Astrocyte of the spinal cord (primary cell): Measurements from ENCODE around the gene STPG3.
A peak's percentile ranks its signal among the peaks of the same experiment; 100 is the strongest.

Experiments used
- DNase-seq: peaks from one replicate; pipeline ENCODE4 v3.0.0; 2011; ENCODE audit warnings: low read depth, low spot score
- H3K4me3 ChIP-seq: 2 replicates; pipeline ENCODE4 v1.5.1; 2011; ENCODE audit warnings: low read depth, mild to moderate bottlenecking, low read length, moderate library complexity
- CTCF ChIP-seq: IDR thresholded peaks from 2 replicates; pipeline ENCODE4 v1.5.1; 2012; ENCODE audit warnings: low read depth, mild to moderate bottlenecking, low read length, inconsistent platforms
- in situ Hi-C: cut with HindIII; loops from 2 replicates; pipeline ENCODE4 v1.10.0; 2017; ENCODE audit warnings: low sequenced_read_pairs

Gene STPG3

GRCh38 chr9:137275203-137275587 is 24.1 kb downstream of the STPG3 start:
- no peak for TF ChIP-seq CTCF
- no peak for DNase-seq
- no peak overlapping the region for H3K4me3 ChIP-seq
- in situ Hi-C loops, result no loop called here

- no peak overlapping the region for H3K4me3 ChIP-seq
- TF ChIP-seq CTCF, result no peak
- in situ Hi-C loops, result no loop called here
- DNase-seq, result no peak
Observed at GRCh38 chr9:137275588-137276472, 24.7 kb downstream of the STPG3 start.

GRCh38 chr9:137276473-137277328 is 25.6 kb downstream of the STPG3 start:
- peak; percentile 53 for DNase-seq
- peak overlapping the region; percentile 65 for H3K4me3 ChIP-seq
- in situ Hi-C loops, result no loop called here
- no peak for TF ChIP-seq CTCF

GRCh38 chr9:137277329-137278041 is 26.4 kb downstream of the STPG3 start, which contains the start of gene TOR4A:
Gene TOR4A (plus strand): TSS chr9:137277726. CDS start chr9:137278690, 964 bp downstream.
- peak; percentile 49 for TF ChIP-seq CTCF
- peak; percentile 89 for DNase-seq
- H3K4me3 ChIP-seq, result peak within 1 kb of the TSS; percentile 65
- in situ Hi-C loops, result no loop called here

GRCh38 chr9:137278061-137278701 is 27.1 kb downstream of the STPG3 start:
- no peak for DNase-seq
- H3K4me3 ChIP-seq, result peak overlapping the region; percentile 65
- no peak for TF ChIP-seq CTCF
- in situ Hi-C loops, result no loop called here
